Suprapubic skin (tissue), 4 donors: ENCODE measurements around the gene PUM2. TPM values are rescaled to one million over a fixed set of nuclear protein-coding genes. Genes with fewer than 3 reads are reported as not detected.

ENCODE experiments used
- DNase-seq, 2 donors: peaks; one replicate each; pipeline ENCODE4 v3.0.0-alpha.2; 2019; ENCODE audit warnings: low spot score in 2 of 2
- H3K27ac ChIP-seq: fragments of 200-600 bp; sonication (generic); one replicate; pipeline ENCODE4 v1.5.1; 2019
- H3K27me3 ChIP-seq: fragments of 200-600 bp; sonication (generic); one replicate; pipeline ENCODE4 v1.5.1; 2019
- H3K36me3 ChIP-seq: fragments of 200-600 bp; sonication (generic); one replicate; pipeline ENCODE4 v1.5.1; 2019
- H3K4me1 ChIP-seq: fragments of 200-600 bp; sonication (generic); one replicate; pipeline ENCODE4 v1.5.1; 2019
- H3K4me3 ChIP-seq: fragments of 200-600 bp; sonication (generic); one replicate; pipeline ENCODE4 v1.5.1; 2019; ENCODE audit warnings: mild to moderate bottlenecking
- H3K9me3 ChIP-seq: fragments of 200-600 bp; sonication (generic); one replicate; pipeline ENCODE4 v1.5.1; 2019
- CTCF ChIP-seq, 2 donors: fragments of 200-600 bp in 1 of 2; fragments of 450-650 bp in 1 of 2; sonication (generic) in 1 of 2; IDR thresholded peaks; one replicate each; pipeline ENCODE4 v1.5.1; 2016 to 2019; ENCODE audit warnings: antibody characterized with exemption in 2 of 2, mild to moderate bottlenecking in 1 of 2, moderate library complexity in 1 of 2
- EP300 ChIP-seq: sonication (generic); formaldehyde crosslinking; IDR thresholded peaks from one replicate; pipeline ENCODE4 v1.6.1; 2017; ENCODE audit warnings: antibody characterized with exemption
- POLR2A ChIP-seq, 2 donors: fragments of 450-650 bp; IDR thresholded peaks; one replicate each; pipeline ENCODE4 v1.6.1; 2017; ENCODE audit warnings: antibody characterized with exemption in 2 of 2, mild to moderate bottlenecking in 2 of 2, moderate library complexity in 2 of 2
- POLR2AphosphoS5 ChIP-seq, 3 donors: sonication (generic); formaldehyde crosslinking; IDR thresholded peaks; one replicate each; pipeline ENCODE4 v1.6.1; 2017; ENCODE audit warnings: antibody characterized with exemption in 3 of 3
- WGBS: methylation state at CpG from one replicate; pipeline ENCODE4 v1.1.5; 2018; 5-methylcytosine and 5-hydroxymethylcytosine counted together
- total RNA-seq, 4 donors: library from RNA; depleted of rRNA; stranded (reverse); fragments of >200 nt; gene quantifications; one replicate each; pipeline ENCODE4 v1.1.0, GENCODE V29; 2016

Gene PUM2
- total RNA-seq, 4 donors from 2014 or later, result 78.9 to 108 (median 99.0) TPM

- WGBS, result 81% methylated on average over 4 of the region's 4 CpGs
- DNase-seq, result no peak
- Histone ChIP-seq H3K27ac (no peak overlapping the region), H3K36me3 (no peaks in the 10 kb centered on the region), H3K4me3 (no peak overlapping the region), H3K27me3 (no peaks in the 10 kb centered on the region), H3K9me3 (no peaks in the 10 kb centered on the region), H3K4me1 (peaks cover 43% of the 10 kb centered on the region)
- no peak for TF ChIP-seq EP300
- no peak for TF ChIP-seq POLR2AphosphoS5 (IDR thresholded peaks at IDR 0.05)
- TF ChIP-seq CTCF (IDR thresholded peaks at IDR 0.05), result no peak
- no peak for TF ChIP-seq POLR2A (IDR thresholded peaks at IDR 0.05)
Measured at GRCh38 chr2:20333738-20334137, 16.9 kb downstream of the PUM2 start.

- Histone ChIP-seq H3K36me3 (peaks cover under 1% of the 10 kb centered on the region), H3K27me3 (no peaks in the 10 kb centered on the region), H3K27ac (no peak overlapping the region), H3K4me1 (peaks cover 35% of the 10 kb centered on the region), H3K9me3 (no peaks in the 10 kb centered on the region), H3K4me3 (no peak overlapping the region)
- WGBS, result 92% methylated on average over 3 of the region's 3 CpGs
- DNase-seq, result no peak
- TF ChIP-seq POLR2A (IDR thresholded peaks at IDR 0.05), result no peak
- TF ChIP-seq EP300, result no peak
- no peak for TF ChIP-seq POLR2AphosphoS5 (IDR thresholded peaks at IDR 0.05)
- no peak for TF ChIP-seq CTCF (IDR thresholded peaks at IDR 0.05)
Measured at GRCh38 chr2:20330192-20330591, 20.5 kb downstream of the PUM2 start.

GRCh38 chr2:20327370-20327769, 23.3 kb downstream of the PUM2 start:
- TF ChIP-seq CTCF (IDR thresholded peaks at IDR 0.05) (no peak), POLR2AphosphoS5 (IDR thresholded peaks at IDR 0.05) (no peak), EP300 (no peak), POLR2A (IDR thresholded peaks at IDR 0.05) (no peak)
- no peak for DNase-seq
- Histone ChIP-seq H3K4me3 (no peak overlapping the region), H3K9me3 (no peaks in the 10 kb centered on the region), H3K36me3 (peaks cover 21% of the 10 kb centered on the region), H3K27ac (no peak overlapping the region), H3K4me1 (peaks cover 22% of the 10 kb centered on the region), H3K27me3 (no peaks in the 10 kb centered on the region)
- WGBS, result 41% methylated on average over 1 of the region's 1 CpG

GRCh38 chr2:20326163-20326780, 24.4 kb downstream of the PUM2 start:
- Histone ChIP-seq H3K4me1 (peaks cover 22% of the 10 kb centered on the region), H3K36me3 (peaks cover 30% of the 10 kb centered on the region), H3K9me3 (no peaks in the 10 kb centered on the region), H3K27ac (no peak overlapping the region), H3K4me3 (no peak overlapping the region), H3K27me3 (no peaks in the 10 kb centered on the region)
- DNase-seq, result no peak
- TF ChIP-seq EP300 (no peak), CTCF (IDR thresholded peaks at IDR 0.05) (peak; percentile 30 to 64)
- WGBS, result 67% methylated on average over 4 of the region's 4 CpGs

GRCh38 chr2:20322527-20323300, 27.9 kb downstream of the PUM2 start:
- Histone ChIP-seq H3K4me1 (peaks cover 21% of the 10 kb centered on the region), H3K27ac (no peak overlapping the region), H3K4me3 (no peak overlapping the region), H3K27me3 (no peaks in the 10 kb centered on the region), H3K36me3 (peaks cover 52% of the 10 kb centered on the region), H3K9me3 (no peaks in the 10 kb centered on the region)
- WGBS, result 96% methylated on average over 11 of the region's 11 CpGs
- no peak for DNase-seq
- no peak for TF ChIP-seq POLR2AphosphoS5 (IDR thresholded peaks at IDR 0.05)
- no peak for TF ChIP-seq POLR2A (IDR thresholded peaks at IDR 0.05)
- TF ChIP-seq EP300, result no peak
- TF ChIP-seq CTCF (IDR thresholded peaks at IDR 0.05), result no peak
